ENCODE results near the gene SLC25A21.
"Not testable (repeated sequence)": the region's sequence is repeated elsewhere in the genome, so short reads cannot be mapped to it uniquely, and the experiment has no call there.

GRCh38 chr14:36862237-36862636 lies 310.2 kb downstream of the SLC25A21 start:
- TF ChIP-seq CTCF (IDR thresholded peaks at IDR 0.05; ENCODE audit: low read depth, low read length, poor library complexity, severe bottlenecking); EZH2phosphoT487 (IDR thresholded peaks at IDR 0.05; ENCODE audit: borderline replicate concordance, low read length): not testable (repeated sequence)

Data from DOHH2 (cell line).